BE2C (cell line): ENCODE measurements around the gene CXCL3.

ENCODE experiments used
- DNase-seq: peaks from one replicate; pipeline ENCODE4 v3.0.0-alpha.2; 2020
- H3K27me3 ChIP-seq: fragments of 250-450 bp; sonication (Bioruptor Pico); 2 replicates; pipeline ENCODE4 v1.5.1; 2020; ENCODE audit warnings: mild to moderate bottlenecking
- H3K36me3 ChIP-seq: fragments of 250-450 bp; sonication (Bioruptor Pico); 2 replicates; pipeline ENCODE4 v1.5.1; 2020; ENCODE audit warnings: mild to moderate bottlenecking
- H3K4me1 ChIP-seq: fragments of 250-450 bp; sonication (Bioruptor Pico); 2 replicates; pipeline ENCODE4 v1.5.1; 2020
- H3K4me3 ChIP-seq: 2 replicates; pipeline ENCODE4 v1.5.1; 2011; ENCODE audit warnings: low read depth, low read length
- H3K9me3 ChIP-seq: fragments of 250-450 bp; sonication (Bioruptor Pico); 2 replicates; pipeline ENCODE4 v1.5.1; 2020
- CTCF ChIP-seq: IDR thresholded peaks from 2 replicates; pipeline ENCODE4 v1.5.1; 2012; ENCODE audit warnings: mild to moderate bottlenecking, low read depth, low read length

Gene CXCL3

GRCh38 chr4:74037076-74037955 lies 1.2 kb downstream of the CXCL3 start:
- no peak for DNase-seq
- H3K4me1 ChIP-seq: no peaks in the 10 kb centered on the region
- H3K36me3 ChIP-seq: no peaks in the 10 kb centered on the region
- H3K9me3 ChIP-seq: no peaks in the 10 kb centered on the region
- TF ChIP-seq CTCF: no peak
- no peak overlapping the region for H3K4me3 ChIP-seq
- peaks cover 49% of the 10 kb centered on the region for H3K27me3 ChIP-seq

GRCh38 chr4:74033739-74034138 lies 4.8 kb downstream of the CXCL3 start:
- no peak for TF ChIP-seq CTCF
- H3K9me3 ChIP-seq: no peaks in the 10 kb centered on the region
- H3K4me1 ChIP-seq: no peaks in the 10 kb centered on the region
- H3K27me3 ChIP-seq: peaks cover 31% of the 10 kb centered on the region
- no peak overlapping the region for H3K4me3 ChIP-seq
- DNase-seq: no peak
- no peaks in the 10 kb centered on the region for H3K36me3 ChIP-seq

DNA sequence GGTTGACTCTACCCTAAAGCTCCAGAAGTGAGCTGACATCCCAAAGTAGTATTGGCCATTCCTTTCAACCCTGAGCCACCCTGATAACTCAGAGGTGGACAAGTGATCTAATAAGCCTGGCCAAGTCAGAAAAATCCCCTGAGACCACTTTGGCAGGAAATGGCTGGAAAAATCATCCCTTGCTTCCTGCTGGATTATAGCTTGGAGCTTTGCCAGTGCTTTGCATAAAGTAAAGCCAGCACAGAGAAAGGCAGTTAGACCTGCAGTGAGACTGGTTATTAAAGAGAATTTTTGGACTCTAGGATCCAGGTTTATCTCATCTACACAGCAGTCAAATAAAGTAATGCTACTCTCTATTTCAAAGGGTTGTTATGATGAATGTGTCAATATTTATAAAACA lies 6.4 kb downstream of the CXCL3 start:
- peak; percentile 5 for DNase-seq
- H3K4me1 ChIP-seq: no peaks in the 10 kb centered on the region
- TF ChIP-seq CTCF: no peak

DNA sequence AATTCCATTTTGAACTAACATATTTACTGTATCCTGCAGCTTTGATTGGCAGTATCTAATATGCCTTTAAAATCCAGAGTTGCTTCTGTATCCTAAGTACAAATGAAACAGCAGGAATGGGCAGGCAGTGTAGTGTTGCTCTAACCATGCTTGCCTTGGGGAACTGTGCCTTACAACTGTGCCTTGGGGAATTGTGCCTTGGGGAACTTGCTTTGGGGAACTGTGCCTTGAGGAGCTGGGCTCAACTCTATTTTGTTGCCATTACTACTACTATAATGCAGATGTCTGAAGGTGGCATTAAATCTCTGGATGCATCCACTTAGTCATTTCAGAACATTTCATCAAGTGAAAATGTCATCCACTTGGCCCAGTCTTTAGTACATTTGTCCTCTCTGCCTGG lies 6.9 kb downstream of the CXCL3 start:
- TF ChIP-seq CTCF: no peak
- no peaks in the 10 kb centered on the region for H3K9me3 ChIP-seq
- no peak overlapping the region for H3K4me3 ChIP-seq
- DNase-seq: no peak
- peaks cover 17% of the 10 kb centered on the region for H3K27me3 ChIP-seq
- no peaks in the 10 kb centered on the region for H3K4me1 ChIP-seq
- no peaks in the 10 kb centered on the region for H3K36me3 ChIP-seq

More for the DNA sequence above, 6.4 kb downstream of the CXCL3 start:
- Histone ChIP-seq H3K27me3 (peaks cover 17% of the 10 kb centered on the region), H3K4me3 (no peak overlapping the region), H3K9me3 (no peaks in the 10 kb centered on the region), H3K36me3 (no peaks in the 10 kb centered on the region)

DNA sequence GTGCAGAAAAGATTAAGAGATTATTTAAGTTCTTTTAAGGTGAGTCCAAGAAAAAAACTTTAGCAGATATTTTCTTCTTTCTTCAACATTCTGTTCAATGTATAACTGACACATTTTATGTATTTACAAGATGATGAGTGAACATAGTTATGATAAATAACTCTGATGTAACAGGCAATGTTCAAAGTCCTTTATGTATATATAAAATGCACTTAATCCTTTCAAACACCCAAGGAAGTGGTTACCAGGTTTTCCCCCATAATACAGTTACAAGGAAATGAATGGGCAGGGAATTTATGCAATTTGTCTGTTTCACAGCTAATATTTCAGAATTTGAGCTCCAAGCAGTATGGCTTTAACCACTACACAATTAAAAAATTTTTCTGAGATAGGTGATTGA lies 8.2 kb downstream of the CXCL3 start:
- no peaks in the 10 kb centered on the region for H3K36me3 ChIP-seq
- H3K4me1 ChIP-seq: no peaks in the 10 kb centered on the region
- H3K27me3 ChIP-seq: peaks cover 6% of the 10 kb centered on the region; the same call in 1 of the 2 replicates
- TF ChIP-seq CTCF: no peak
- no peak overlapping the region for H3K4me3 ChIP-seq
- no peak for DNase-seq
- no peaks in the 10 kb centered on the region for H3K9me3 ChIP-seq

DNA sequence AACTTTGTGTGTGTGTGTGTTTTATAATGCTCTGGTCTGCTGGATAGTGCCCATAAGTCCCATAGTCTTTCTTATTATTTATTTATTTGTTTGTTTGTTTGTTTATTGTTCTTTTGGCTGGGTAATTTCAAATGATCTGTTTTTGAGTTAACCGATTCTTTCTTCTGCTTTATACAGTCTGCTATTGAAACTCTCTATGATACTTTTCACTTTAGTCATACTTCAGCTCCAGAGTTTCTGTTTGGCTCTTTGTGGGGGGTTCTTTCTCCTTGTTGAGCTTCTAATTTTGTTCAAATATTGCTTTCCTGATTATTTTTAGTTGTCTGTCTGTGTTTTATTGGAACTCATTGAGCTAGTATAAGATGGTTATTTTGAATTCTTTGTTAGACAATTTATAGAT lies 10.0 kb downstream of the CXCL3 start:
- H3K36me3 ChIP-seq: no peaks in the 10 kb centered on the region
- no peaks in the 10 kb centered on the region for H3K9me3 ChIP-seq
- no peak overlapping the region for H3K4me3 ChIP-seq
- no peaks in the 10 kb centered on the region for H3K4me1 ChIP-seq
- no peak for DNase-seq
- no peak for TF ChIP-seq CTCF
- no peaks in the 10 kb centered on the region for H3K27me3 ChIP-seq
